ENCODE data around the gene RAVER1. TPM values are rescaled to one million over a fixed set of nuclear protein-coding genes. Genes with fewer than 3 reads are reported as not detected.

The RAVER1 gene
- total and polyA plus RNA-seq, 8 donors, result 3.3 to 74.7 (median 12.8) TPM

- no peaks in the 10 kb centered on the region for H3K9me3 ChIP-seq
- H3K4me1 ChIP-seq, result peaks cover 0 to 3% (median 0%) of the 10 kb centered on the region in 4 donors
- H3K36me3 ChIP-seq, result peaks cover 94 to 100% (median 99%) of the 10 kb centered on the region in 4 donors
- DNase-seq, result no peak
- no peaks in the 10 kb centered on the region for H3K27me3 ChIP-seq
- TF ChIP-seq, protein P1, sequence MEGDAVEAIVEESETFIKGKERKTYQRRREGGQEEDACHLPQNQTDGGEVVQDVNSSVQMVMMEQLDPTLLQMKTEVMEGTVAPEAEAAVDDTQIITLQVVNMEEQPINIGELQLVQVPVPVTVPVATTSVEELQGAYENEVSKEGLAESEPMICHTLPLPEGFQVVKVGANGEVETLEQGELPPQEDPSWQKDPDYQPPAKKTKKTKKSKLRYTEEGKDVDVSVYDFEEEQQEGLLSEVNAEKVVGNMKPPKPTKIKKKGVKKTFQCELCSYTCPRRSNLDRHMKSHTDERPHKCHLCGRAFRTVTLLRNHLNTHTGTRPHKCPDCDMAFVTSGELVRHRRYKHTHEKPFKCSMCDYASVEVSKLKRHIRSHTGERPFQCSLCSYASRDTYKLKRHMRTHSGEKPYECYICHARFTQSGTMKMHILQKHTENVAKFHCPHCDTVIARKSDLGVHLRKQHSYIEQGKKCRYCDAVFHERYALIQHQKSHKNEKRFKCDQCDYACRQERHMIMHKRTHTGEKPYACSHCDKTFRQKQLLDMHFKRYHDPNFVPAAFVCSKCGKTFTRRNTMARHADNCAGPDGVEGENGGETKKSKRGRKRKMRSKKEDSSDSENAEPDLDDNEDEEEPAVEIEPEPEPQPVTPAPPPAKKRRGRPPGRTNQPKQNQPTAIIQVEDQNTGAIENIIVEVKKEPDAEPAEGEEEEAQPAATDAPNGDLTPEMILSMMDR (IDR thresholded peaks at IDR 0.05), result no peak
- no peak for TF ChIP-seq EP300 (IDR thresholded peaks at IDR 0.05)
- no peak for TF ChIP-seq POLR2A (IDR thresholded peaks at IDR 0.05)
- no peak for TF ChIP-seq POLR2AphosphoS5 (IDR thresholded peaks at IDR 0.05)
- intact Hi-C loops (cut with DNase I; ENCODE audit: low total_unique reads), result loop anchor here (10.0 kb wide), 1 partner anchor 49 kb away; no protein-coding TSS in a partner anchor
- H3K27ac ChIP-seq, result no peak overlapping the region
- no peak overlapping the region for H3K4me3 ChIP-seq
- 84 to 90% (median 90%) methylated on average over 8 of the region's 8 CpGs for WGBS, 5 donors
These were observed 7.6 kb downstream of the RAVER1 start for GRCh38 chr19:10325732-10326131.

GRCh38 chr19:10321874-10322835 lies 11.2 kb downstream of the RAVER1 start:
- H3K4me3 ChIP-seq, result no peak overlapping the region
- TF ChIP-seq POLR2A (IDR thresholded peaks at IDR 0.05), result no peak
- TF ChIP-seq EP300 (IDR thresholded peaks at IDR 0.05), result no peak
- TF ChIP-seq, protein P1 (IDR thresholded peaks at IDR 0.05), result no peak
- no peak for TF ChIP-seq POLR2AphosphoS5 (IDR thresholded peaks at IDR 0.05)
- DNase-seq, result peak in 1 of 2 donors; percentile 56
- no peaks in the 10 kb centered on the region for H3K9me3 ChIP-seq
- H3K4me1 ChIP-seq, result no peaks in the 10 kb centered on the region
- intact Hi-C loops (cut with DNase I; ENCODE audit: low total_unique reads), result loop anchor here (10.0 kb wide), 1 partner anchor 53 kb away; no protein-coding TSS in a partner anchor
- WGBS, 5 donors, result 88 to 94% (median 91%) methylated on average over 16 to 19 of the region's 19 CpGs
- no peak overlapping the region for H3K27ac ChIP-seq
- H3K36me3 ChIP-seq, result peaks cover 85 to 100% (median 100%) of the 10 kb centered on the region in 4 donors
- H3K27me3 ChIP-seq, result no peaks in the 10 kb centered on the region

- intact Hi-C loops (cut with DNase I; ENCODE audit: low total_unique reads), result loop anchor here (10.0 kb wide), 1 partner anchor 53 kb away; no protein-coding TSS in a partner anchor
- no peak for DNase-seq
- peaks cover 79 to 100% (median 99%) of the 10 kb centered on the region in 4 donors for H3K36me3 ChIP-seq
- no peaks in the 10 kb centered on the region for H3K27me3 ChIP-seq
- no peak for TF ChIP-seq EP300 (IDR thresholded peaks at IDR 0.05)
- no peak for TF ChIP-seq POLR2A (IDR thresholded peaks at IDR 0.05)
- no peak for TF ChIP-seq POLR2AphosphoS5 (IDR thresholded peaks at IDR 0.05)
- TF ChIP-seq, protein P1 (IDR thresholded peaks at IDR 0.05), result no peak
- no peak overlapping the region for H3K27ac ChIP-seq
- H3K4me1 ChIP-seq, result peaks cover 0 to 2% (median 1%) of the 10 kb centered on the region in 4 donors
- 78 to 85% (median 83%) methylated on average over 3 to 11 of the region's 11 CpGs for WGBS, 5 donors
- H3K9me3 ChIP-seq, result no peaks in the 10 kb centered on the region
- H3K4me3 ChIP-seq, result no peak overlapping the region
These were observed 11.9 kb downstream of the RAVER1 start for GRCh38 chr19:10321417-10321797.

DNA sequence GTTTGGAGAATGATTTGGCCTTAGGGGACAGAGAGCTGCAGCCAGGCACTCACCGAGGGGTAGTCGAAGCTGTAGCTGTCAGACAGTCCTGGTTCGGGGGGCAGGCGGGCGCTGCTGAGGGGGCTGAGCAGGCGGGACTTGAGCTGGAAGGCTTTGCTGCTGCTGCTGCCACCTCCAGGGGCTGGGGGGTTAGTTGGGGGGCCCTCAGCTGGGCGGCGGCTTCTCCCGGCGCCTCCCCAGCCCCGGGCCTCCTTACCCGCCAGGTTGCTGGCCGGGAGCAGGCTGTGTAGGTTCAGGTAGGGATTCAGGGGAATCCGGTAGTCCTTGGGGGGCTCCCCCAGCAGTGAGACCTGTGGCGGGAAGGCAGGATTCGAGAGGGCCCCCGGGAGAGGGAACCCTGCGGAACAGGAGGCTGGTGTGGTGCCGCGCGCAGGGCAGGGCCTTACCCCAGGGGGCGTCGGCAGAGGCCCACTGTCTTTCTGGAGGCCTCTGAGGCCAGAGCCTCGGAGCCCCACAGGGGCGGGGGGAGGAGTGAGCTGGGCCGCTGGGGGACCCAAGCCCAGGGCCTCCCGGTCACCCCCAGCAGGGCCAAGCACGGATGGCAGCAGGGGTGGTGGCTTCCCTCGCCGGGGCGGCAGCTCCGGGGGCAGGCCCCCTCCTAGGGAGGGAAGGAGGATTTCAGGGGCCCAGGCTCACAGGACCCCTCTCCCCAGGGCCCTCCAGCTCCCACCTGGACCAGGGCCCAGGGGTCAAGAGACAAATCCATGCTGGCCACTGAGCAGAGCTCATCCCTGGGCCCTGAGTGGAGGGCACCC lies 12.5 kb downstream of the RAVER1 start:
- intact Hi-C loops (cut with DNase I; ENCODE audit: low total_unique reads), result loop anchor here (10.0 kb wide), 1 partner anchor 54 kb away; no protein-coding TSS in a partner anchor
- peaks cover 5 to 8% (median 7%) of the 10 kb centered on the region in 4 donors for H3K4me1 ChIP-seq
- 91 to 98% (median 93%) methylated on average over 20 to 32 of the region's 32 CpGs for WGBS, 5 donors
- H3K36me3 ChIP-seq, result peaks cover 73 to 95% (median 93%) of the 10 kb centered on the region in 4 donors
- TF ChIP-seq POLR2A (IDR thresholded peaks at IDR 0.05) (no peak), POLR2AphosphoS5 (IDR thresholded peaks at IDR 0.05) (no peak), EP300 (IDR thresholded peaks at IDR 0.05) (no peak)
- TF ChIP-seq, protein P1 (IDR thresholded peaks at IDR 0.05), result no peak
- no peak overlapping the region for H3K4me3 ChIP-seq
- no peaks in the 10 kb centered on the region for H3K9me3 ChIP-seq
- no peak overlapping the region for H3K27ac ChIP-seq
- DNase-seq, result no peak
- H3K27me3 ChIP-seq, result no peaks in the 10 kb centered on the region

All from stomach (tissue), 9 donors.